ENCODE results near the gene CROCC.
"Not testable (repeated sequence)": the region's sequence is repeated elsewhere in the genome, so short reads cannot be mapped to it uniquely, and the experiment has no call there.

CROCC gene

GRCh38 chr1:16936580-16936979 lies 14.8 kb downstream of the CROCC start:
- not testable (repeated sequence) for H3K9me3 ChIP-seq (replicated peaks; ENCODE audit: insufficient read depth, low read length); H4K20me1 ChIP-seq (ENCODE audit: insufficient read depth, low read length); H3K79me2 ChIP-seq (ENCODE audit: low read length); H3K4me2 ChIP-seq (ENCODE audit: low read depth, low read length); H3K4me3 ChIP-seq (ENCODE audit: low read length); H3K36me3 ChIP-seq (replicated peaks; ENCODE audit: insufficient read depth, low read length); H3K27ac ChIP-seq (ENCODE audit: low read length); H3K9ac ChIP-seq (ENCODE audit: low read length); H3F3A ChIP-seq (ENCODE audit: insufficient read depth, low read length); DNase-seq; H3K27me3 ChIP-seq (replicated peaks; ENCODE audit: insufficient read depth, low read length); H2AFZ ChIP-seq (ENCODE audit: low read length); H3K4me1 ChIP-seq (ENCODE audit: low read length); H3K9me2 ChIP-seq (replicated peaks; ENCODE audit: insufficient read depth, low read length)

GRCh38 chr1:16938351-16939321 lies 16.9 kb downstream of the CROCC start:
- TF ChIP-seq CTCF (IDR thresholded peaks at IDR 0.05; ENCODE audit: low read length), result no peak
- no peak for TF ChIP-seq EZH2 (optimal IDR thresholded peaks at IDR 0.05; ENCODE audit: low read depth, low read length)
- TF ChIP-seq EZH2phosphoT487 (IDR thresholded peaks at IDR 0.05; ENCODE audit: low read length), result no peak
- H3K4me1 ChIP-seq (ENCODE audit: low read length), result no peaks in the 10 kb centered on the region
- H3K4me2 ChIP-seq (ENCODE audit: low read depth, low read length), result no peak overlapping the region
- no peaks in the 10 kb centered on the region for H3K79me2 ChIP-seq (ENCODE audit: low read length)
- DNase-seq, result no peak
- H3K9ac ChIP-seq (ENCODE audit: low read length), result no peak overlapping the region
- H4K20me1 ChIP-seq (ENCODE audit: insufficient read depth, low read length), result no peaks in the 10 kb centered on the region
- no peaks in the 10 kb centered on the region for H3K9me2 ChIP-seq (replicated peaks; ENCODE audit: insufficient read depth, low read length)
- H2AFZ ChIP-seq (ENCODE audit: low read length), result no peak overlapping the region
- H3K9me3 ChIP-seq (replicated peaks; ENCODE audit: insufficient read depth, low read length), result no peaks in the 10 kb centered on the region
- H3K27ac ChIP-seq (ENCODE audit: low read length), result no peak overlapping the region
- H3K36me3 ChIP-seq (replicated peaks; ENCODE audit: insufficient read depth, low read length), result no peaks in the 10 kb centered on the region
- H3F3A ChIP-seq (ENCODE audit: insufficient read depth, low read length), result no peaks in the 10 kb centered on the region
- H3K4me3 ChIP-seq (ENCODE audit: low read length), result no peak overlapping the region
- no peaks in the 10 kb centered on the region for H3K27me3 ChIP-seq (replicated peaks; ENCODE audit: insufficient read depth, low read length)

- H3K79me2 ChIP-seq (ENCODE audit: low read length); H3K9me2 ChIP-seq (replicated peaks; ENCODE audit: insufficient read depth, low read length); H3F3A ChIP-seq (ENCODE audit: insufficient read depth, low read length); H3K9me3 ChIP-seq (replicated peaks; ENCODE audit: insufficient read depth, low read length); H3K4me2 ChIP-seq (ENCODE audit: low read depth, low read length); H3K27ac ChIP-seq (ENCODE audit: low read length); H3K36me3 ChIP-seq (replicated peaks; ENCODE audit: insufficient read depth, low read length); H4K20me1 ChIP-seq (ENCODE audit: insufficient read depth, low read length); H3K4me3 ChIP-seq (ENCODE audit: low read length); H3K27me3 ChIP-seq (replicated peaks; ENCODE audit: insufficient read depth, low read length); H3K4me1 ChIP-seq (ENCODE audit: low read length); H3K9ac ChIP-seq (ENCODE audit: low read length); DNase-seq; H2AFZ ChIP-seq (ENCODE audit: low read length): not testable (repeated sequence)
Observed at GRCh38 chr1:16939386-16940180, 17.9 kb downstream of the CROCC start.

GRCh38 chr1:16944038-16944437 lies 22.3 kb downstream of the CROCC start:
- Histone ChIP-seq H3K4me3 (ENCODE audit: low read length) (no peak overlapping the region), H3K9me2 (replicated peaks; ENCODE audit: insufficient read depth, low read length) (no peaks in the 10 kb centered on the region), H3K9me3 (replicated peaks; ENCODE audit: insufficient read depth, low read length) (no peaks in the 10 kb centered on the region)

GRCh38 chr1:16945512-16945911 lies 23.8 kb downstream of the CROCC start:
- not testable (repeated sequence) for H3K4me3 ChIP-seq (ENCODE audit: low read length); H3K9me2 ChIP-seq (replicated peaks; ENCODE audit: insufficient read depth, low read length); DNase-seq; H3K79me2 ChIP-seq (ENCODE audit: low read length); H2AFZ ChIP-seq (ENCODE audit: low read length); H3K9ac ChIP-seq (ENCODE audit: low read length); H3K27ac ChIP-seq (ENCODE audit: low read length); H3K4me2 ChIP-seq (ENCODE audit: low read depth, low read length); H3F3A ChIP-seq (ENCODE audit: insufficient read depth, low read length); H3K4me1 ChIP-seq (ENCODE audit: low read length); H3K27me3 ChIP-seq (replicated peaks; ENCODE audit: insufficient read depth, low read length); H4K20me1 ChIP-seq (ENCODE audit: insufficient read depth, low read length); H3K36me3 ChIP-seq (replicated peaks; ENCODE audit: insufficient read depth, low read length); H3K9me3 ChIP-seq (replicated peaks; ENCODE audit: insufficient read depth, low read length)

More at GRCh38 chr1:16944038-16944437, 22.3 kb downstream of the CROCC start:
- Histone ChIP-seq H3K27me3 (replicated peaks; ENCODE audit: insufficient read depth, low read length) (no peaks in the 10 kb centered on the region), H2AFZ (ENCODE audit: low read length) (no peak overlapping the region), H3K4me2 (ENCODE audit: low read depth, low read length) (no peak overlapping the region), H3F3A (ENCODE audit: insufficient read depth, low read length) (no peaks in the 10 kb centered on the region), H3K4me1 (ENCODE audit: low read length) (no peaks in the 10 kb centered on the region), H3K27ac (ENCODE audit: low read length) (no peak overlapping the region), H3K79me2 (ENCODE audit: low read length) (no peaks in the 10 kb centered on the region), H3K9ac (ENCODE audit: low read length) (no peak overlapping the region), H3K36me3 (replicated peaks; ENCODE audit: insufficient read depth, low read length) (no peaks in the 10 kb centered on the region), H4K20me1 (ENCODE audit: insufficient read depth, low read length) (no peaks in the 10 kb centered on the region)
- DNase-seq, result no peak
- TF ChIP-seq CTCF (IDR thresholded peaks at IDR 0.05; ENCODE audit: low read length) (no peak), EZH2 (optimal IDR thresholded peaks at IDR 0.05; ENCODE audit: low read depth, low read length) (no peak), EZH2phosphoT487 (IDR thresholded peaks at IDR 0.05; ENCODE audit: low read length) (no peak)

- H3K9ac ChIP-seq (ENCODE audit: low read length); H3K9me3 ChIP-seq (replicated peaks; ENCODE audit: insufficient read depth, low read length); H3K36me3 ChIP-seq (replicated peaks; ENCODE audit: insufficient read depth, low read length); H3K79me2 ChIP-seq (ENCODE audit: low read length); H3K4me2 ChIP-seq (ENCODE audit: low read depth, low read length); DNase-seq; H3K9me2 ChIP-seq (replicated peaks; ENCODE audit: insufficient read depth, low read length); H3K27ac ChIP-seq (ENCODE audit: low read length); H3K27me3 ChIP-seq (replicated peaks; ENCODE audit: insufficient read depth, low read length); H2AFZ ChIP-seq (ENCODE audit: low read length); H3F3A ChIP-seq (ENCODE audit: insufficient read depth, low read length); H3K4me3 ChIP-seq (ENCODE audit: low read length); H4K20me1 ChIP-seq (ENCODE audit: insufficient read depth, low read length); H3K4me1 ChIP-seq (ENCODE audit: low read length): not testable (repeated sequence)
Observed at GRCh38 chr1:16946185-16946584, 24.5 kb downstream of the CROCC start.

Measured in MM.1S (cell line).